Mucosa of descending colon (tissue), 3 donors: Measurements from ENCODE around the gene TAS1R1. TPM values are rescaled to one million over a fixed set of nuclear protein-coding genes. Genes with fewer than 3 reads are reported as not detected.

ENCODE experiments used
- ATAC-seq: fragments of 200-7000 bp; cut with Tn5 transposase; one replicate; pipeline ENCODE4 v1.9.1; 2020; ENCODE audit warnings: mild to moderate bottlenecking, moderate library complexity
- DNase-seq, 3 donors: peaks; one replicate each; pipeline ENCODE4 v3.0.0-alpha.2; 2020
- H3K36me3 ChIP-seq: fragments of 200-600 bp; one replicate; pipeline ENCODE4 v1.8.0; 2021; ENCODE audit warnings: low read depth, mild to moderate bottlenecking
- H3K4me1 ChIP-seq: fragments of 200-600 bp; one replicate; pipeline ENCODE4 v1.8.0; 2021; ENCODE audit warnings: low read depth, mild to moderate bottlenecking
- H3K4me3 ChIP-seq: fragments of 200-600 bp; one replicate; pipeline ENCODE4 v1.8.0; 2021; ENCODE audit warnings: mild to moderate bottlenecking
- H3K9me3 ChIP-seq: fragments of 200-600 bp; one replicate; pipeline ENCODE4 v1.8.0; 2021; ENCODE audit warnings: mild to moderate bottlenecking
- CTCF ChIP-seq: fragments of 200-600 bp; IDR thresholded peaks from one replicate; pipeline ENCODE4 v1.8.0; 2022; ENCODE audit warnings: antibody characterized with exemption, mild to moderate bottlenecking
- intact Hi-C, 2 donors: fragments of 100-400 bp; cut with DNase I in 1 of 2; cut with micrococcal nuclease in 1 of 2; formaldehyde crosslinking; loops; one replicate each; pipeline versions ENCODE4 v1.11.0 to v1.11.1; 2022; cut with DNase I, micrococcal nuclease
- total RNA-seq, 3 donors: library from RNA; stranded (reverse); fragmentation: NEBNext Ultra II Directional in 2 of 3; extraction: Animal tissue kit (Norgen Biotek cat#: 25700) in 2 of 3; gene quantifications; one replicate each; pipeline versions ENCODE4 v1.2.1 to v1.2.4, GENCODE V29; 2021 to 2023
- donor health status: DM: no; HTN: no; CAD: no; lungs with moderate emphysema.
- donor health status: DM: no; HTN: no; CAD: no.
- donor health status: DM: no; HTN: yes; CAD: no.

TAS1R1 gene
- total RNA-seq, 3 donors from 2014 or later, result 0.13 to 0.14 TPM; not detected in 1

GRCh38 chr1:6511056-6511455 is 44.1 kb upstream of the TAS1R1 start:
- Histone ChIP-seq H3K36me3 (no peaks in the 10 kb centered on the region), H3K4me3 (no peak overlapping the region), H3K9me3 (no peaks in the 10 kb centered on the region), H3K4me1 (no peaks in the 10 kb centered on the region)
- TF ChIP-seq CTCF, result no peak
- DNase-seq (no peak), ATAC-seq (no peak)
- intact Hi-C loops, result no loop called here

- DNase-seq (no peak), ATAC-seq (no peak)
- TF ChIP-seq CTCF, result no peak
- intact Hi-C loops, result no loop called here
- H3K4me3 ChIP-seq, result no peak overlapping the region
- no peaks in the 10 kb centered on the region for H3K36me3 ChIP-seq
- H3K4me1 ChIP-seq, result no peaks in the 10 kb centered on the region
- H3K9me3 ChIP-seq, result no peaks in the 10 kb centered on the region
Measured at GRCh38 chr1:6511561-6512244, 43.4 kb upstream of the TAS1R1 start.

GRCh38 chr1:6512245-6512907 is 42.7 kb upstream of the TAS1R1 start:
- no peaks in the 10 kb centered on the region for H3K4me1 ChIP-seq
- H3K36me3 ChIP-seq, result no peaks in the 10 kb centered on the region
- intact Hi-C loops, result no loop called here
- DNase-seq (no peak), ATAC-seq (no peak)
- no peak overlapping the region for H3K4me3 ChIP-seq
- no peak for TF ChIP-seq CTCF
- no peaks in the 10 kb centered on the region for H3K9me3 ChIP-seq

- no peak overlapping the region for H3K4me3 ChIP-seq
- TF ChIP-seq CTCF, result no peak
- no peaks in the 10 kb centered on the region for H3K9me3 ChIP-seq
- DNase-seq, result no peak
- no peaks in the 10 kb centered on the region for H3K36me3 ChIP-seq
- no peaks in the 10 kb centered on the region for H3K4me1 ChIP-seq
- intact Hi-C loops, result no loop called here
- no peak for ATAC-seq
Measured at GRCh38 chr1:6512908-6513280, 42.2 kb upstream of the TAS1R1 start.

GRCh38 chr1:6513320-6513801 is 41.7 kb upstream of the TAS1R1 start:
- intact Hi-C loops, result no loop called here
- no peak for ATAC-seq
- no peaks in the 10 kb centered on the region for H3K4me1 ChIP-seq
- no peak overlapping the region for H3K4me3 ChIP-seq
- H3K36me3 ChIP-seq, result no peaks in the 10 kb centered on the region
- H3K9me3 ChIP-seq, result no peaks in the 10 kb centered on the region
- no peak for DNase-seq
- no peak for TF ChIP-seq CTCF
